ENCODE data around the gene ZNF181.
"Not testable (repeated sequence)": the region's sequence is repeated elsewhere in the genome, so short reads cannot be mapped to it uniquely, and the experiment has no call there.

The ZNF181 gene

DNA sequence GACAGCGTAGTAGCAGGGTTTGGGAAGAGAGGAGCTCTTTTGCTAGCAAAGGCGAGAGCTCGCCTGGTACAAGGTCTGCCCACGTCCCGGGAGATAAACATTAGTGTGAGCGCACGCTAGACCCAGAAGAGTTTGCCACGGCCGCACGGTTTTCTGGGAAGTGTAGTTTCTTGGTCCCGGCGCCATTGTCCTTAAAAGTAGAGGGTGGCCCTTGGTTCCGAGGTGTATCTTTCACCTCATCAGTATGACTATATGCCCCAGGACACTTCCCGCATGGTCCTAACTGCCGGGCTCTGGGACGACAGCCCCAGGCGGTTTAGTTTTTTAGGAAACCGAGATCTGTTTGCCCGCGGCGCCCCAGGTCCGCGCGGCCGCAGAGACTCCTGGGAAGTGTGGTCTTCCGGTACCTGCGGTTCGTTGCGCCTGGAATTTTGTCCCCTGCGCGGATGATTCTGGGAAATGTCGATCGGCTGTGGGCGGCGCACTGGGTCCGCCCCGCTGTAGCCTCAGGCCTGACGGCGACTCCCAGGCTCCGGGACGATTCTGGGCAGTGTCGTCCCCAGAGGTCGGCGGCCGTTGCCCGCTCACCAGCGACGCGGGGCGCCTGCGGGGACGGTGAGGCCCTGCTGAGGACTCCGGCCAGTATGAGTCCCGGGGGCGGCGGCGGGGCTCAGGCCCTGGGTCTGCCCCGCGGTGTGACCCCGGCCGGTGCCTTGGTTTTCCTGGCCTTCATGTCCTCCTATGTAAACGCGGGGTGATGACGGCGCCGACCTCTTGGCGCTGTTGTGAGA lies at the start of gene ZNF181:
Gene ZNF181 (plus strand): TSS at position 498 of the 791 bp plus-strand sequence. CDS start 795 bp downstream, outside the sequence.
- no peaks in the 10 kb centered on the region for H3K27me3 Mint-ChIP-seq
- ATAC-seq (peak; percentile 87), DNase-seq (peak; percentile 77 to 84)
- H3K4me1 Mint-ChIP-seq = peaks cover 26% of the 10 kb centered on the region
- peak within 1 kb of the TSS; percentile 98 for H3K27ac Mint-ChIP-seq
- peak within 1 kb of the TSS; percentile 87 to 94 for H3K4me3 Mint-ChIP-seq
- H3K9me3 Mint-ChIP-seq = peaks cover 10 to 23% of the 10 kb centered on the region in 2 donors

DNA sequence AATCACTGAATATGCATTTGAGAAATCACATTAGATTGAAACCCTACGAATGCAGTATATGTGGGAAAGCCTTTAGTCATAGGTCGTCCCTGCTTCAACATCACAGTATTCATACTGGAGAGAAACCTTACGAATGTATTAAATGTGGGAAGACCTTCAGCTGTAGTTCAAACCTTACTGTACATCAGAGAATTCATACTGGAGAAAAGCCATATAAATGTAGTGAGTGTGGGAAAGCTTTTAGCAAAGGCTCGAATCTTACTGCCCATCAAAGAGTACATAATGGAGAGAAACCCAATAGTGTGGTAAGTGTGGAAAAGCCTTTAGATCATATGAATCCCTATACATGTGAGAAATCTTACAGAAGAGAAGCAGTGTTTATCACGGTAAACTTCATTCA lies 48.8 kb upstream of the ZNF181 start:
- H3K4me1 Mint-ChIP-seq, H3K4me3 Mint-ChIP-seq, H3K27ac Mint-ChIP-seq, H3K27me3 Mint-ChIP-seq, ATAC-seq, DNase-seq: not testable (repeated sequence)
- H3K9me3 Mint-ChIP-seq = peaks cover 51 to 66% of the 10 kb centered on the region in 2 donors

DNA sequence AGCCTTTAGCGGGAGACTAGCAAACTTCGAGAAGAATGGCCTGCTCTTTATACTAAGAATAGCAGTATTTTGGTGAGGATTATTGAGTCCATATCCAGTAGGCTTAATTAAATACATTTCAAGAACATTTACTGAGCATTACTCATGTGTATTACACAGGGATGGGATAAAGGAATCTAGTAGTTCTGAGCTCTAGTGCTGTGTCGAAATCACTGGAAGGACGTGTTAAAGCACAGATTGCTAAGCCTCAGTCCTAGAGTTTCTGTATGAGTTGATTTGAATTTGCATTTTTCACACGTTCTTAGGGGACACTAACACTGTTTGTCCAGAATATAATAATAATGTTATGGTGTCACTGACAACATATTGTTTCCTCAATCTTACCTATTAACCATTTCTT lies 47.6 kb upstream of the ZNF181 start:
- Mint-ChIP-seq H3K27ac (no peak overlapping the region), H3K4me3 (no peak overlapping the region), H3K9me3 (peaks cover 50 to 65% of the 10 kb centered on the region in 2 donors), H3K4me1 (no peaks in the 10 kb centered on the region), H3K27me3 (peaks cover 5% of the 10 kb centered on the region)
- DNase-seq = no peak
- no peak for ATAC-seq

DNA sequence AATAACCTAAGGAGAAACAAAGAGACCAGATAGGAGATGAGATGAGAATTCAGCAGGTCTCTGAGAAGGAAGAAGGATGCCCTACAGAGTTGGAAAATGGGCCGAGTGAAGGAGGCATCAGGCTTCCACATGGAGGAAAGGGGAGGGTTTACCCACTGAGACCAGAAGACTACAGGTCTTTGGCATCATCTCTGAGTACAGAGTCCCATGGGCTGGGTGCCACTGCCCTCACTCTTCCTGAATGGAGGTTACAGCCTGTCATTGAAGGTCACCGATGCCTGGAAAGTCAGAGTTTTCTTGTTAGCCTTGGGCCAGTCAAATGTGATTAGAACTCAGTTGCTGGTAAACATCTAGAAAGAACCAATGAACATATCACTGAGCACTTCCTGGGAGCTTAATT lies 46.7 kb upstream of the ZNF181 start:
- Mint-ChIP-seq H3K27ac (no peak overlapping the region), H3K4me3 (no peak overlapping the region), H3K9me3 (peaks cover 58 to 74% of the 10 kb centered on the region in 2 donors), H3K4me1 (no peaks in the 10 kb centered on the region), H3K27me3 (peaks cover 10% of the 10 kb centered on the region)
- DNase-seq (no peak), ATAC-seq (no peak)

DNA sequence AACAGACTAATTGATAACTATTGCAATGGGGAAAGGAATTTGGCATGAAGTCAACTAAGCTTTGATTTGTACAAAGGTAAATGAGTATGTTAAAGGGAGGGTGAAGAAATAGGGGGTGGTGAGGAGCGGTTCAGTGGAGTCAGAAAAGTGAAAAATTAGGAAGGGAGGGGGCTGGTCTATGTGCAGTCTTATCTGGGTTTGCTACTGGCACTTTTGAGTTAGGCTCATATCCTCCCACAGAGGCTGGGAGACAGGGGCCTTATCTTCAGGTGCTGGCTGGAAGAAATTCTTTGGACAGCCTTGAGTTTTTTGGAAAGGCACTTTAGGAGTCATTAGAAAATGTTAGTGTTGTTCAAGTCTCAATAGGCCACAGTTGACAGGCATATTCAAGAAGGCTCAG lies 45.5 kb upstream of the ZNF181 start:
- no peak for DNase-seq
- Mint-ChIP-seq H3K4me1 (no peaks in the 10 kb centered on the region), H3K4me3 (no peak overlapping the region)

DNA sequence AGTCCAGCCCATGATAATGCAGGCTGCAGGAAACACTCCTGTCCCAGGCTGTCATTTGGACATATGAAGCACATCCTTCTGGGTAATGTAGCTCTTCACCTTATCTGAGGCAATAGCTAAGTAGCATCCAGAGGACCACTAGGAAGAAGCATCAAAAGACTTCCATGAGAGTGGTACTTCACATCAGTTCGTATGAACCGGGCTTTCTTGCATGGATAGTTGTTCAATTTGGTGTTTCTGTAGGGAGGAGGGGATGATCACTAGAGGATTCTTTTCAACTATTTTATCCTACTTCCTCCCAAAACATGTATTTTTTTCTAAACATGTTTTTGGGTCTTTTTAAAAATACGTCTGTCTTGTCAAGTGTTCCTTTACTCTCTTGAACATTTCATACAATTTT lies 43.7 kb upstream of the ZNF181 start:
- H3K9me3 Mint-ChIP-seq = peaks cover 47 to 51% of the 10 kb centered on the region in 2 donors
- no peaks in the 10 kb centered on the region for H3K4me1 Mint-ChIP-seq
- DNase-seq (no peak), ATAC-seq (no peak)
- no peak overlapping the region for H3K27ac Mint-ChIP-seq
- no peak overlapping the region for H3K4me3 Mint-ChIP-seq
- peaks cover 16% of the 10 kb centered on the region for H3K27me3 Mint-ChIP-seq

More for the DNA sequence above, 45.5 kb upstream of the ZNF181 start:
- H3K27ac Mint-ChIP-seq = no peak overlapping the region
- H3K27me3 Mint-ChIP-seq = peaks cover 16% of the 10 kb centered on the region
- peaks cover 54 to 66% of the 10 kb centered on the region in 2 donors for H3K9me3 Mint-ChIP-seq
- no peak for ATAC-seq

DNA sequence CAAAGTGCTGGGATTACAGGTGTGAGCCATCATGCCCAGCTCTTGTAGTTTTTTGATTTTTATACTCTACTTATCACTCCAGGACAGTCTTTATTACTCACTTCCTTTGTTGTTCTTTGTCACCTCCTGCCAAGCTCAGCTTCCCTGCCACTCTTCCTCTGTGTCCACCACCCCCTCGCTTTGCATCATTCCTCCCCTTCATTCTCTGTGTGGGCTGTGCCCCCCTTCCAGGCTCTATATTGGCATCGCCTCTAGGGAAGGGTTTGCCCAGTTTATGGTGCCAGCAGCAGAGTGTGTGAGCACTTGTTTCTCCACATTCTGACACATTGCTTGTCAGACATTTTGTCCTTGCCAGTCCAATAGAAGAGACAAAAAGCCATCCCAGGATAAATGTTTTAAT lies 41.5 kb upstream of the ZNF181 start:
- Mint-ChIP-seq H3K4me3 (no peak overlapping the region), H3K4me1 (no peaks in the 10 kb centered on the region), H3K27me3 (peaks cover 16% of the 10 kb centered on the region), H3K9me3 (peaks cover 29 to 33% of the 10 kb centered on the region in 2 donors), H3K27ac (peak overlapping the region in 1 of 2 donors; percentile 11)
- ATAC-seq (no peak), DNase-seq (no peak)

DNA sequence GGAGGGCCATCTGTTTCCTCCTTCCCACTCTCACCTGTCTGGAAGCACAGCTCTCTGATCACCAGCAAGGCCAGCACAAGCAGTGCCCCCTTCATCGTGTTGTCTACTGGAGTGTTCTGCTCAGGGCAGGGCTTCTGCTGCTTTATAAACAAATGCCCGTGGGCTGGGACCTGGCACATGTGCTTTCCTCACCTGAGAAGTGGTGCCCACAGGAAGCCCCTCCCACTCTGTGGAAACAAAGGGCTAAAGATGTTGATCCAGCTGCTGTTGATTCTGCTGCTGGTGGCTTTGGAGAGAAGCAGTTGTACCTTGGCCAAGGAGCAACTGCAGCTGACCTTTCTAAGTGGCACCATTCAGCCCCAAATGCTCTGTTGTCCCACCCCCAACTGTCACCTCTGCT lies 26.4 kb upstream of the ZNF181 start:
- DNase-seq (no peak), ATAC-seq (no peak)
- no peak overlapping the region for H3K4me3 Mint-ChIP-seq
- peaks cover 6 to 27% of the 10 kb centered on the region in 2 donors for H3K9me3 Mint-ChIP-seq
- H3K27me3 Mint-ChIP-seq = peaks cover 50% of the 10 kb centered on the region
- H3K4me1 Mint-ChIP-seq = peaks cover 4% of the 10 kb centered on the region
- H3K27ac Mint-ChIP-seq = no peak overlapping the region

DNA sequence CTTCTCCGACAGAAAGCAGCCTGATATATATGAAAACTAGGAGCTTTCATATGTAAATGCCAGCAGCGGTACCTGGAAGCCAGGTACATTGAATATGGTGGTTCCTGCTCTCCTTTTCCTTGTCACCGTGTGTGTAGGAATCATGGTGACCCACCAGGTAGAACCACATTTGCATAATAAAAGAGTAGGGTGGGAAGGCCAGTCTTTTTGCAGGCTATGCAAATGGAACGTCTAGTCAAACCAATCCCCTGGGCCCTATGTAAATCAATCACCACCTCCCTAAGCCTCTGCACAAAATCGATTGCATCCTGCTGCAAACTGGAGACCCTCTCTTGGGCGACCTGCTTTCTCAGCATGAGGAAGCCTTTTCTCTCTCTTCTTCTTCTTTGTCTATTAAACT lies 22.2 kb upstream of the ZNF181 start:
- peaks cover 20 to 35% of the 10 kb centered on the region in 2 donors for H3K9me3 Mint-ChIP-seq
- H3K27ac Mint-ChIP-seq = no peak overlapping the region
- ATAC-seq = no peak
- peaks cover 36% of the 10 kb centered on the region for H3K27me3 Mint-ChIP-seq
- H3K4me1 Mint-ChIP-seq = peaks cover 6% of the 10 kb centered on the region
- DNase-seq = no peak
- no peak overlapping the region for H3K4me3 Mint-ChIP-seq

DNA sequence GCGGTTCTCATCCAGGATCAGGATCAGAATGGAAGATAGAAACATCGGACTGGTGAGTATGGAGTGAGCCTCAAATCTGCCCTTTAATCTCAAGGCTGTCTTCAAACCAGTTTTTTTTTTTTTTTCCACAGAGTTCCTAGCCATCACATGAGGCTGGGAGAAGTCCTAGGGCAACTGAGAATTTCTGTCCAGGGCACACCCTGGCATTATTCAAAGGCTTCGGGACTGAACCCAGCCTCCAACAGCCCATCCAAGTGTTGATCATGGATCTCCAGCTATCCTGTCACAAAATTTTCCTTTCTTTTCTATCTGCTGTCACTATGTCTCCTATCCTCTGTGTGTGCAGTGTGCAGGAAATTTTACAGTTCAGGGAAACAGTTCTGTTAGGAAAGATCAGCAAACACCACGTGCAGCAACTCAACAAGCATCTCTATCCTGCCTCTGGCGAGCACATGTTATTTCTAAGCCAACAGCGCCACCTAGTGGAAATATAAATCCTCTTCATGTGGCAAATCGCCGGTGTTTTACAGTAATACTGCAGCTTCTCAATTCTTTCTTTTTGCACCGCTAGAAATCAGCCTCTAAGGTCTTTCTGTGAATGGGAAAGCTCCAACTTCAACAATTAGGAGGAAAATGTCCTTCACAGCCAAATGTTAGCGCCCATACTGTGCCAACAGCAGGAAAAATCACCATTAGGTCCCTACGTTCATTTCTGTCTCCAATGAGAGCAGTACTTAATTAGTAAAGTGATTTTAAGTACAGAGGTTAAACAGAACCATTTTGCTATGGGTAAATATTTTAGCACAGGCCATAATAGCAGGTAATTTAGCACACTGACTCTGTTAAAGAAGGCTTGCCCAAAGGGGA lies 21.4 kb upstream of the ZNF181 start:
- DNase-seq (peak; percentile 59 to 62), ATAC-seq (peak; percentile 72)
- H3K4me3 Mint-ChIP-seq = no peak overlapping the region
- H3K9me3 Mint-ChIP-seq = peaks cover 20 to 35% of the 10 kb centered on the region in 2 donors
- peaks cover 42% of the 10 kb centered on the region for H3K27me3 Mint-ChIP-seq
- no peak overlapping the region for H3K27ac Mint-ChIP-seq
- peaks cover 6% of the 10 kb centered on the region for H3K4me1 Mint-ChIP-seq

DNA sequence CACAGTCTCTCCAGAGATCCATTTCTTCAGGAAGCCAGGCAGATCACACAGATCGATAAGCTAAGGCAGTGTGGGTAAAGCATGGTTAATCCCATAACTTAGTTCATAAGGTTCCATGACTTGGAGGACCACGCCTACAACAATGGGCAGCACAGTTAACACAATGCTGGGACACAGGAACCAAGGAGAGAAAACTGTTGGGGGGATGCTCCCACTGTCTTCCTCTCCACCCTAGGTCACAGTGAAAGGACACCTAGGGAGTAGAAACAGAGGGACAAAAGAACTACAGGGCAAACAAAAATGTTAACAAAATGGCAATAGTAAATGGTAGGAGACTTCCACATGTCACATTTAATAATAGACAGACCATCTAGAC lies 20.8 kb upstream of the ZNF181 start:
- no peak for DNase-seq
- H3K9me3 Mint-ChIP-seq = peaks cover 20 to 35% of the 10 kb centered on the region in 2 donors
- H3K4me3 Mint-ChIP-seq = no peak overlapping the region
- H3K27me3 Mint-ChIP-seq = peaks cover 48% of the 10 kb centered on the region
- ATAC-seq = no peak
- peaks cover 6% of the 10 kb centered on the region for H3K4me1 Mint-ChIP-seq
- H3K27ac Mint-ChIP-seq = no peak overlapping the region

DNA sequence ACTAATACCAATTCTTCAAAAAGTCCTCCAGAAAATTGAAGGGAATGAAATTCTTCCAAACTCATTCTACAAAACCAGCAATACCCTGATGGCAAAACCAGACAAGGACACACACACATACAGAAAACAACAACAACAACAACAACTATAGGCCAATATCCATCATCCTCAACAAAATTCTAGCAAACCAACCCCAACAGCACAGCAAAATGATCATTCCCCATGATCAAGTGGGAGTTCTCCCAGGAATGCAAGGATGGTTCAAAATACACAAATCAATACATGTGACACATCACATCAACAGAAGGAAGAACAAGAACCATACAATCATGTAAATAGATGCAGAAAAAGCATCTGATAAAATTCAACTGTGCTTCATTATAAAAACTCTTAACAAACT lies 18.7 kb upstream of the ZNF181 start:
- Mint-ChIP-seq H3K4me1 (peaks cover 6% of the 10 kb centered on the region), H3K4me3 (no peak overlapping the region), H3K27me3 (peaks cover 40% of the 10 kb centered on the region), H3K27ac (no peak overlapping the region), H3K9me3 (peaks cover 20 to 35% of the 10 kb centered on the region in 2 donors)
- ATAC-seq (no peak), DNase-seq (no peak)

DNA sequence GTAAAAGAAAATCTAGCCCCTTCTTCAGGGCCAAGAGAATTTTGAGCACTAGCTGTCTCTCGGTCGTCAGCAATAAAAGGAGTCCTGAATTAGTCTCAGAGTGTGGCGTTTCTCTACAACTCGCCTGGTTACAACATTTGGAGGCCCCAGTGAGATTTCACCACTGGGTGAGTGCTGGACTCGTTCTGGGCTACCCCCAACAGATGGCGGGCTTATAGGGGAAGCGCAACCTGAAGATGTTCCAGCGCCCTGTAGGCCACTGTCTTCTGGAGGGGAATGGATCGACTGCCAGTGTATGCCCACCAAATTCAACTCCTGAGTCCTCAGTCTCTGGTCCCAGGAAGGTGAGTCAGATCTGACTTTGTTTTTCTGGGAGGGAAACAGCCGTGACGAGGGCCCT lies 11.7 kb upstream of the ZNF181 start:
- no peaks in the 10 kb centered on the region for H3K9me3 Mint-ChIP-seq
- H3K4me3 Mint-ChIP-seq = no peak overlapping the region
- H3K27ac Mint-ChIP-seq = no peak overlapping the region
- DNase-seq (no peak), ATAC-seq (no peak)
- no peaks in the 10 kb centered on the region for H3K4me1 Mint-ChIP-seq
- peaks cover 42% of the 10 kb centered on the region for H3K27me3 Mint-ChIP-seq

DNA sequence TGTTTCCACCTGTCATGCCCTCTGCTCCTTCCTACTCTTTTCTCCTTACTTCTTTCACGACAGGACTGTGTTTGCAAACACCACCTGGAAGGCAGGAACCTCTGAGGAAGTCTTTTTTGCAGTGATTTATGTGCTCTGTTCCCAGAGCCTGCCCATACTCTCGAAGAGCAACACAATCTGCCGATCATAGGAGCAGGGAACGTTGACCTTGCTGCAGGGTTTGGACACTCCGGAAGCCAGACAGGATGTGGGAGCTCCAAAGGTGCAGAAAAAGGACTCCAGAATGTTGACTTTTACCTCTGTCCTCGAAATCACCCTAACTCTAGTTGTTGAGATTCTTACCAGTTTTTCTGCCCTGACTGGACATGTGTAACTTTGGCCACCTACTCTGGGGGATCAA lies 8.6 kb upstream of the ZNF181 start:
- ATAC-seq (no peak), DNase-seq (no peak)
- no peak overlapping the region for H3K27ac Mint-ChIP-seq
- H3K4me3 Mint-ChIP-seq = no peak overlapping the region
- no peaks in the 10 kb centered on the region for H3K4me1 Mint-ChIP-seq
- H3K27me3 Mint-ChIP-seq = peaks cover 34% of the 10 kb centered on the region
- H3K9me3 Mint-ChIP-seq = no peaks in the 10 kb centered on the region

DNA sequence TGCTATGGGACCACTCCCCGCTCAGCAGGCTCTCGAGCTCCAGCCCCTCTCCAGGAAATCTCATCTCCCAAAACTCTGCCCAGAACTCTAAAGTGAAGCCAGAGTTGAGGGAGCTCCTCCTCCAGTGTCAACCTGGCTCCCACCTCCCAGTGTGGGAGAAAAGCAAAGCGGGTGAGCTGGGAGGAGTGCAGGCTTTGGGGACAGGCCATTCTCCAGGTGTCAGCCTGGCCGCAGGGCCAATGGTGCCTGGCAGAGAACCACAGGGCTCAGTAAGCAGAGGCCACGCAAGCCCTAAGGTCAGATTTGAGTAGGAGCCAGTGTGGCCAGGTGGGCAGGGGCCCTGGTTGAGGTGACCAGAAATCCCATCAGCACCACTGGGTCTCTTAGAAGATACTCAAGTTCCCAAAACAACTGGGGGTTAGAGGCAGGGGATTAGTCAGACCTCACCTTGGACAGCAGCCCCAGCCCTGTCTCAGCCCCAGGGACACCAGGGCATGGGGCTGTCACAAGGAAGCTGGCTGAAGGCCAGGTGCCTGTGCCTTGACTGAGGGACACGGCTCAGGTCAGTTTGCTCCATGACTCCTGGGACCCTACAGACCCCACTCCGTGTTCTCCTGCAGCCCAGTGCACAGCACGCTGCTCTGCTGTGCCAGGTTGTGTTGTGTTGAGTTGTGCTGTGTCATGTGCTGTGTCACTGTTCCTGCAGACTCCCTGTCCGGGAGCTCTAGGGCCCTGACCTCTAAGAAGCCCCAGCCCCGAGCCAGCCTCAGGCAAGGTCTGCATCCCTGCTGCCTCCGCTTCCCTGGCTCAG lies 2.8 kb upstream of the ZNF181 start:
- DNase-seq (no peak), ATAC-seq (no peak)
- Mint-ChIP-seq H3K4me1 (peaks cover 25% of the 10 kb centered on the region), H3K9me3 (peaks cover 7 to 9% of the 10 kb centered on the region in 2 donors), H3K4me3 (no peak overlapping the region), H3K27me3 (peaks cover 7% of the 10 kb centered on the region), H3K27ac (peak overlapping the region in 1 of 2 donors; percentile 5)
